Neuronal stem cell (in vitro differentiated cells): Measurements from ENCODE around the gene ARHGEF33.

ENCODE experiments used
- DNase-seq: peaks from one replicate; pipeline ENCODE4 v3.0.0-alpha.2; 2013; ENCODE audit warnings: low spot score
- H2AFZ ChIP-seq: one replicate; pipeline ENCODE4 v1.6.1; 2013; ENCODE audit warnings: mild to moderate bottlenecking, low read length, inconsistent platforms
- H2AK5ac ChIP-seq: 2 replicates; pipeline ENCODE4 v1.6.1; 2013; ENCODE audit warnings: low read depth, mild to moderate bottlenecking, inconsistent platforms, low read length, moderate library complexity, mixed read lengths
- H2BK120ac ChIP-seq: 2 replicates; pipeline ENCODE4 v1.6.1; 2013; ENCODE audit warnings: low read depth, mild to moderate bottlenecking, inconsistent platforms, low read length, moderate library complexity, mixed read lengths
- H2BK12ac ChIP-seq: one replicate; pipeline ENCODE4 v1.6.1; 2013; ENCODE audit warnings: low read length, inconsistent platforms
- H2BK15ac ChIP-seq: 2 replicates; pipeline ENCODE4 v1.6.1; 2013; ENCODE audit warnings: mild to moderate bottlenecking, low read length, inconsistent platforms, mixed read lengths
- H2BK5ac ChIP-seq: one replicate; pipeline ENCODE4 v1.6.1; 2013; ENCODE audit warnings: inconsistent platforms, mild to moderate bottlenecking, low read length, moderate library complexity
- H3K14ac ChIP-seq: one replicate; pipeline ENCODE4 v1.6.1; 2013; ENCODE audit warnings: low read length, inconsistent platforms
- H3K18ac ChIP-seq: 2 replicates; pipeline ENCODE4 v1.6.1; 2013; ENCODE audit warnings: low read length, inconsistent platforms
- H3K23ac ChIP-seq: 2 replicates; pipeline ENCODE4 v1.6.1; 2013; ENCODE audit warnings: low read depth, mild to moderate bottlenecking, mixed read lengths, low read length, inconsistent platforms; ENCODE audit not compliant: poor library complexity
- H3K27ac ChIP-seq: replicated peaks from 3 replicates; pipeline ENCODE4 v1.5.1; 2013; ENCODE audit warnings: low read length, inconsistent platforms
- H3K27me3 ChIP-seq, 3 experiments: 2 replicates each; pipeline ENCODE4 v1.6.1; 2013; ENCODE audit warnings: low read length in 3 of 3, mild to moderate bottlenecking in 2 of 3, inconsistent platforms in 1 of 3, low read depth in 1 of 3, mixed read lengths in 1 of 3, moderate library complexity in 1 of 3; ENCODE audit not compliant: control insufficient read depth in 3 of 3, insufficient read depth in 3 of 3
- H3K36me3 ChIP-seq, 2 donors: replicated peaks in 1 of 2; 2 replicates each; pipeline ENCODE4 v1.6.1; 2013; ENCODE audit warnings: low read length in 2 of 2; ENCODE audit not compliant: control insufficient read depth in 2 of 2, insufficient read depth in 2 of 2
- H3K4ac ChIP-seq: 2 replicates; pipeline ENCODE4 v1.6.1; 2013; ENCODE audit warnings: inconsistent platforms, mild to moderate bottlenecking, low read length, moderate library complexity
- H3K4me1 ChIP-seq, 2 donors: 1 replicate in 1 of 2; 2 replicates in 1 of 2; pipeline ENCODE4 v1.6.1; 2013; ENCODE audit warnings: low read length in 2 of 2, low read depth in 1 of 2; ENCODE audit not compliant: control insufficient read depth in 2 of 2, insufficient read depth in 1 of 2
- H3K4me2 ChIP-seq: one replicate; pipeline ENCODE4 v1.6.1; 2013; ENCODE audit warnings: mild to moderate bottlenecking, low read length, inconsistent platforms; ENCODE audit not compliant: insufficient read depth, poor library complexity, severe bottlenecking
- H3K4me3 ChIP-seq, 2 donors: 2 replicates each; pipeline ENCODE4 v1.5.1; 2013; ENCODE audit warnings: low read length in 2 of 2, mild to moderate bottlenecking in 2 of 2, inconsistent platforms in 1 of 2, moderate library complexity in 1 of 2
- H3K79me1 ChIP-seq: one replicate; pipeline ENCODE4 v1.6.1; 2013; ENCODE audit warnings: low read depth, mild to moderate bottlenecking, inconsistent platforms, low read length, moderate library complexity
- H3K9ac ChIP-seq: one replicate; pipeline ENCODE4 v1.6.1; 2013; ENCODE audit warnings: mild to moderate bottlenecking, low read depth, low read length, inconsistent platforms; ENCODE audit not compliant: poor library complexity
- H3K9me3 ChIP-seq, 2 donors: replicated peaks in 1 of 2; 2 replicates each; pipeline versions ENCODE3 to v1.6.1; 2013; ENCODE audit warnings: low read length in 2 of 2, mild to moderate bottlenecking in 2 of 2, inconsistent platforms in 1 of 2, low read depth in 1 of 2, mixed read lengths in 1 of 2, moderate library complexity in 1 of 2; ENCODE audit not compliant: control insufficient read depth in 2 of 2, insufficient read depth in 1 of 2
- H4K8ac ChIP-seq: one replicate; pipeline ENCODE4 v1.6.1; 2013; ENCODE audit warnings: low read depth, mild to moderate bottlenecking, inconsistent platforms, low read length, moderate library complexity
- H4K91ac ChIP-seq: one replicate; pipeline ENCODE4 v1.6.1; 2013; ENCODE audit warnings: low read length, low read depth, mild to moderate bottlenecking, inconsistent platforms; ENCODE audit not compliant: poor library complexity
- WGBS, 2 donors: extraction: QIAGEN DNeasy Blood & Tissue Kit; methylation state at CpG; one replicate each; pipeline ENCODE4 v1.1.7; 2013; ENCODE audit warnings: missing lambda C conversion rate in 2 of 2, mixed read lengths in 1 of 2; ENCODE audit not compliant: insufficient read length in 2 of 2, insufficient replicate concordance in 1 of 2; ENCODE audit errors: extremely low coverage in 2 of 2; 5-methylcytosine and 5-hydroxymethylcytosine counted together

ARHGEF33 gene

GRCh38 chr2:38932586-38932985 is 42.9 kb downstream of the ARHGEF33 start:
- Histone ChIP-seq H3K9me3 (no peaks in the 10 kb centered on the region), H3K36me3 (no peaks in the 10 kb centered on the region), H4K91ac (no peak overlapping the region), H2BK15ac (no peak overlapping the region), H3K4ac (no peak overlapping the region), H3K9ac (no peak overlapping the region), H2AK5ac (no peak overlapping the region), H3K14ac (no peak overlapping the region), H3K4me1 (no peaks in the 10 kb centered on the region), H3K79me1 (no peaks in the 10 kb centered on the region), H4K8ac (no peak overlapping the region), H2AFZ (no peak overlapping the region), H3K18ac (no peak overlapping the region), H2BK120ac (no peak overlapping the region), H2BK12ac (no peak overlapping the region), H3K27me3 (no peaks in the 10 kb centered on the region), H3K4me2 (no peak overlapping the region), H3K4me3 (no peak overlapping the region), H2BK5ac (no peak overlapping the region), H3K23ac (no peak overlapping the region), H3K27ac (no peak overlapping the region)
- no CpG with 5 or more reads among the region's 1 CpG for WGBS, 2 donors
- DNase-seq = no peak

GRCh38 chr2:38933653-38934052 is 44.0 kb downstream of the ARHGEF33 start:
- no peak overlapping the region for H2AK5ac ChIP-seq
- H3K23ac ChIP-seq = no peak overlapping the region
- no peak overlapping the region for H3K4me3 ChIP-seq
- WGBS, 2 donors = no CpG with 5 or more reads among the region's 3 CpGs
- no peak overlapping the region for H4K91ac ChIP-seq
- no peaks in the 10 kb centered on the region for H3K9me3 ChIP-seq
- H3K27ac ChIP-seq = no peak overlapping the region
- no peak overlapping the region for H3K14ac ChIP-seq
- no peaks in the 10 kb centered on the region for H3K4me1 ChIP-seq
- no peak for DNase-seq
- no peak overlapping the region for H2BK12ac ChIP-seq
- no peak overlapping the region for H2BK120ac ChIP-seq
- H3K9ac ChIP-seq = no peak overlapping the region
- H3K18ac ChIP-seq = no peak overlapping the region
- H3K79me1 ChIP-seq = no peaks in the 10 kb centered on the region
- H4K8ac ChIP-seq = no peak overlapping the region
- no peak overlapping the region for H3K4me2 ChIP-seq
- no peak overlapping the region for H2AFZ ChIP-seq
- no peak overlapping the region for H2BK15ac ChIP-seq
- H3K4ac ChIP-seq = no peak overlapping the region
- H2BK5ac ChIP-seq = no peak overlapping the region
- no peaks in the 10 kb centered on the region for H3K36me3 ChIP-seq
- H3K27me3 ChIP-seq = no peaks in the 10 kb centered on the region

GRCh38 chr2:38934742-38935141 is 45.1 kb downstream of the ARHGEF33 start:
- H2BK12ac ChIP-seq = no peak overlapping the region
- H3K9me3 ChIP-seq = no peaks in the 10 kb centered on the region
- no peaks in the 10 kb centered on the region for H3K27me3 ChIP-seq
- H3K79me1 ChIP-seq = no peaks in the 10 kb centered on the region
- no peak overlapping the region for H2BK120ac ChIP-seq
- H3K4me1 ChIP-seq = no peaks in the 10 kb centered on the region
- no peak overlapping the region for H3K27ac ChIP-seq
- no peak overlapping the region for H4K91ac ChIP-seq
- DNase-seq = no peak
- WGBS, 2 donors = no CpG with 5 or more reads among the region's 5 CpGs
- H2AFZ ChIP-seq = no peak overlapping the region
- H3K9ac ChIP-seq = no peak overlapping the region
- H3K36me3 ChIP-seq = no peaks in the 10 kb centered on the region
- H3K4me3 ChIP-seq = no peak overlapping the region
- no peak overlapping the region for H3K23ac ChIP-seq
- no peak overlapping the region for H3K4ac ChIP-seq
- H2AK5ac ChIP-seq = no peak overlapping the region
- H2BK15ac ChIP-seq = no peak overlapping the region
- no peak overlapping the region for H3K4me2 ChIP-seq
- no peak overlapping the region for H3K14ac ChIP-seq
- H3K18ac ChIP-seq = no peak overlapping the region
- H4K8ac ChIP-seq = no peak overlapping the region
- H2BK5ac ChIP-seq = no peak overlapping the region

- Histone ChIP-seq H3K27ac (no peak overlapping the region), H2BK15ac (no peak overlapping the region)
These were observed 46.0 kb downstream of the ARHGEF33 start for GRCh38 chr2:38935568-38936172.

More at GRCh38 chr2:38935568-38936172, 46.0 kb downstream of the ARHGEF33 start:
- H3K79me1 ChIP-seq = no peaks in the 10 kb centered on the region
- H3K14ac ChIP-seq = no peak overlapping the region
- H3K4ac ChIP-seq = no peak overlapping the region
- no peak overlapping the region for H2AFZ ChIP-seq
- no peaks in the 10 kb centered on the region for H3K36me3 ChIP-seq
- H3K4me3 ChIP-seq = no peak overlapping the region
- no peak overlapping the region for H3K18ac ChIP-seq
- no peak overlapping the region for H4K91ac ChIP-seq
- no peaks in the 10 kb centered on the region for H3K4me1 ChIP-seq
- H3K27me3 ChIP-seq = no peaks in the 10 kb centered on the region
- no peak overlapping the region for H2BK120ac ChIP-seq
- H3K9ac ChIP-seq = no peak overlapping the region
- no peaks in the 10 kb centered on the region for H3K9me3 ChIP-seq
- no peak for DNase-seq
- no peak overlapping the region for H2BK5ac ChIP-seq
- H2AK5ac ChIP-seq = no peak overlapping the region
- no peak overlapping the region for H3K23ac ChIP-seq
- H3K4me2 ChIP-seq = no peak overlapping the region
- no peak overlapping the region for H2BK12ac ChIP-seq
- WGBS, 2 donors = no CpG with 5 or more reads among the region's 4 CpGs
- H4K8ac ChIP-seq = no peak overlapping the region
